Fibroblast of lung (primary cell): ENCODE data around the gene REEP5. TPM values are rescaled to one million over a fixed set of nuclear protein-coding genes. Genes with fewer than 3 reads are reported as not detected.

Experiments used
- DNase-seq, 2 donors: peaks; one replicate each; pipeline versions ENCODE4 v3.0.0 to v3.0.0-alpha.2; 2010; ENCODE audit warnings: low read depth in 2 of 2
- H2AFZ ChIP-seq: 2 replicates; pipeline ENCODE4 v1.5.1; 2012; ENCODE audit warnings: low read length, control low read depth, inconsistent platforms
- H3K27ac ChIP-seq: 2 replicates; pipeline ENCODE4 v1.5.1; 2011; ENCODE audit warnings: low read length, control low read depth; ENCODE audit not compliant: insufficient read depth
- H3K27me3 ChIP-seq: 2 replicates; pipeline ENCODE4 v1.5.1; 2011; ENCODE audit warnings: mild to moderate bottlenecking, low read length; ENCODE audit not compliant: control insufficient read depth, insufficient read depth
- H3K36me3 ChIP-seq: 2 replicates; pipeline ENCODE4 v1.5.1; 2011; ENCODE audit warnings: low read length; ENCODE audit not compliant: control insufficient read depth, insufficient read depth
- H3K4me1 ChIP-seq: 2 replicates; pipeline ENCODE4 v1.5.1; 2011; ENCODE audit warnings: low read length; ENCODE audit not compliant: control insufficient read depth, insufficient read depth; ENCODE audit errors: extremely low read depth
- H3K4me2 ChIP-seq: 2 replicates; pipeline ENCODE4 v1.5.1; 2011; ENCODE audit warnings: low read length, control low read depth; ENCODE audit not compliant: insufficient read depth; ENCODE audit errors: extremely low read depth
- H3K4me3 ChIP-seq, 4 experiments: fragments of 200-600 bp in 1 of 4; sonication (generic) in 1 of 4; replicated peaks in 1 of 4; 2 replicates each; pipeline ENCODE4 v1.5.1; 2011 to 2016; ENCODE audit warnings: low read length in 4 of 4, low read depth in 3 of 4, mild to moderate bottlenecking in 3 of 4, control low read depth in 2 of 4, inconsistent platforms in 1 of 4, mixed read lengths in 1 of 4; ENCODE audit not compliant: insufficient read depth in 1 of 4; ENCODE audit errors: control extremely low read depth in 1 of 4
- H3K79me2 ChIP-seq: 2 replicates; pipeline ENCODE4 v1.5.1; 2012; ENCODE audit warnings: mild to moderate bottlenecking, low read length, inconsistent platforms; ENCODE audit not compliant: control insufficient read depth, insufficient read depth
- H3K9ac ChIP-seq: 2 replicates; pipeline ENCODE4 v1.5.1; 2011; ENCODE audit warnings: mild to moderate bottlenecking, low read length, control low read depth; ENCODE audit not compliant: insufficient read depth
- H3K9me3 ChIP-seq: 2 replicates; pipeline ENCODE4 v1.5.1; 2012; ENCODE audit warnings: low read depth, low read length; ENCODE audit not compliant: control insufficient read depth, insufficient read depth
- H4K20me1 ChIP-seq: 2 replicates; pipeline ENCODE4 v1.5.1; 2011; ENCODE audit warnings: low read length; ENCODE audit not compliant: control insufficient read depth, insufficient read depth; ENCODE audit errors: extremely low read depth
- CTCF ChIP-seq, 2 donors: IDR thresholded peaks in 1 of 2; conservative IDR thresholded peaks in 1 of 2; 1 replicate in 1 of 2; 2 replicates in 1 of 2; pipeline ENCODE4 v1.5.1; 2011 to 2012; ENCODE audit warnings: low read length in 2 of 2, control low read depth in 1 of 2, inconsistent platforms in 1 of 2, low read depth in 1 of 2, mild to moderate bottlenecking in 1 of 2
- EZH2 ChIP-seq: IDR thresholded peaks from 2 replicates; pipeline ENCODE4 v1.5.1; 2012; ENCODE audit warnings: low read length, control low read depth, mild to moderate bottlenecking; ENCODE audit errors: missing control alignments
- polyA minus RNA-seq: library from RNA; depleted of rRNA, polyadenylated mRNA; stranded (reverse); fragments of >200 nt; gene quantifications from 2 replicates; pipeline ENCODE4 v1.2.3, GENCODE V29; 2011; ENCODE audit warnings: low replicate concordance
- polyA plus RNA-seq, 2 donors: library from polyadenylated mRNA; depleted of rRNA in 1 of 2; stranded (reverse) in 1 of 2; unstranded in 1 of 2; fragments of >200 nt; gene quantifications; 2 replicates each; pipeline ENCODE4 v1.2.1, GENCODE V29; 2011 to 2012; ENCODE audit warnings: missing spikeins in 1 of 2
- total RNA-seq: library from RNA; depleted of rRNA; stranded (reverse); fragments of >200 nt; gene quantifications from 2 replicates; pipeline ENCODE4 v1.2.1, GENCODE V29; 2014

REEP5 gene
- total RNA-seq (54.7 and 56.8 TPM in 2 replicates), polyA plus RNA-seq (105 and 111 TPM in 2 replicates), polyA minus RNA-seq (255 and 273 TPM in 2 replicates)
- 76.4 and 81.3 TPM in 2 replicates for polyA plus RNA-seq (2012)

DNA sequence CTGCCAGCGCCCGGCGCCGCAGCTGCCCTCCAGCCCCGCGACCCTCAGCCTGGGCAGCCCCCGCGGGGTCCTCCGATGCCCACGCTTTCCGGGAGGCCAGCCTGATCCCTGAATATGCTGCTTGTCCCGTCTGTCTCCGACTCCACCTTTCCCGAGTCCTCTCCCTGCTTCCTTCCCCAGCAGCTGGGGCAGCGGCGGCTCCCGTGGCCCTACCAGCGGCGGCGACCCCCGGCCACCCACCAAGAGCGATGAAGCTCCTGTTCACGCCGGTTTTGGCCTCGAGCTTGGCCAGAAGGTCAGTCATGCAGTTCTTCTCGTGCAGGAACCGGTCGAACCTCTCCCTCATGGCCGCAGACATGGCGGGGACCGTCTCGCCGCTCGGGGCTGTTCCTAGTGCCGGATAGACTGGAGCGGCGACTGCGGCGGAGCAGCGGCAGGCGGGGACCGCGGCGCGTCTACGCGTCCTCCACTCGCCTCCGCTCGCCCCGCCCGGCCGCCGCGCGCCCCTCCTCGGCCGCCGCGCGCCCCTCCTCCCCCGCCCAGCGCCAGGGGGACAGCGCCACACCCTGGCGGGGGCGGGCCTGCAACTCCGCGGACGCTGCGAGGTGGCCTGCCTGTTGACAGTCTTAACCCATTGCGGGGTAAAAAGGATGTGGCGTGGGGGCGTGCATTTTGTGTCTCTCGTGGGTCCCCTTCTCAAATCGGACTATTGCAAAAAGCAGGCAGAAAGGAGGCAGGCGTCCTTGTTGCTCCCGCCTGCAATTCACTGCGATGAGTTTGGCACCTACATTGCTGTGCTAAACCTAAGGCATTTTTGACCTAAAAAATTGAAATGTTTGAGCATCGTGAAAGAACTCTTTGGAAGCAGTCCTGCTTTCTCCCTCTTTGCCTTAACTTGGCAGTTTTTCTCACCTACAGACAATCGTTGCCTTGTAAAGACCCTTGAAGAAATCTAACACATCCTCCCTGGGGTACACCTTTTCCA is at the start of gene REEP5:
TSS of gene REEP5 (minus strand) at position 395 of the 985 bp plus-strand sequence. CDS start at position 358, 37 bp downstream.
- Histone ChIP-seq H3K9ac (peak within 1 kb of the TSS; percentile 93), H2AFZ (peak within 1 kb of the TSS; percentile 90), H3K79me2 (peaks cover 30% of the 10 kb centered on the region), H4K20me1 (no peaks in the 10 kb centered on the region), H3K27me3 (no peaks in the 10 kb centered on the region), H3K27ac (peak within 1 kb of the TSS; percentile 92), H3K4me3 (peak within 1 kb of the TSS; percentile 77 to 94 (median 87)), H3K36me3 (peaks cover 6% of the 10 kb centered on the region), H3K4me2 (peak within 1 kb of the TSS; percentile 98), H3K9me3 (no peaks in the 10 kb centered on the region), H3K4me1 (peaks cover 10% of the 10 kb centered on the region)
- TF ChIP-seq CTCF (conservative IDR thresholded peaks at IDR 0.05 in 1 of 2, IDR thresholded peaks at IDR 0.05 in 1 of 2; ENCODE audit: low read depth in 1 of 2, low read length in 2 of 2): peak; percentile 40 to 46
- TF ChIP-seq EZH2: no peak
- peak; percentile 68 to 71 for DNase-seq

DNA sequence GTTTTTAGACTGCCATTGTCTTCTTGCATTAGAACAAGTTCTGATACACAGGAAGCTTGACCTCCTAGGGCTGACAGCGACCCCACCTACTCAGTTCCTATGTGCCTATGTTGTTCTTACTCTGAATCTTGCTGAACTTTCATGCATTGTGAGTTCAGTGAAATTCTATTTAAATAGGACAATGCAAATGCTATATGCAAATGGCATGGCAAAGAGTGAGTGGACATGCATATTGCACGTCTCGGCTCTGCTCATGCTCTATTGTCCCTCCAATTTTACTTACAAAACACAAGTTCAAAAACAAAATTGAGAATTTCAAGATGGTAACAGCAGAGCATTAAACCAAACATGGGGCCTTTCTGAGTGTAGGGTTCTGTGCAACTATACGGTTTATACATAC is 49.2 kb upstream of the REEP5 start:
- TF ChIP-seq EZH2 (no peak), CTCF (conservative IDR thresholded peaks at IDR 0.05 in 1 of 2, IDR thresholded peaks at IDR 0.05 in 1 of 2; ENCODE audit: low read depth in 1 of 2, low read length in 2 of 2) (no peak)
- Histone ChIP-seq H3K27ac (no peak overlapping the region), H3K79me2 (no peaks in the 10 kb centered on the region), H2AFZ (no peak overlapping the region), H3K27me3 (no peaks in the 10 kb centered on the region), H3K4me2 (no peak overlapping the region), H4K20me1 (no peaks in the 10 kb centered on the region), H3K9ac (no peak overlapping the region), H3K9me3 (no peaks in the 10 kb centered on the region), H3K4me3 (no peak overlapping the region), H3K4me1 (peaks cover 2% of the 10 kb centered on the region), H3K36me3 (no peaks in the 10 kb centered on the region)
- no peak for DNase-seq

DNA sequence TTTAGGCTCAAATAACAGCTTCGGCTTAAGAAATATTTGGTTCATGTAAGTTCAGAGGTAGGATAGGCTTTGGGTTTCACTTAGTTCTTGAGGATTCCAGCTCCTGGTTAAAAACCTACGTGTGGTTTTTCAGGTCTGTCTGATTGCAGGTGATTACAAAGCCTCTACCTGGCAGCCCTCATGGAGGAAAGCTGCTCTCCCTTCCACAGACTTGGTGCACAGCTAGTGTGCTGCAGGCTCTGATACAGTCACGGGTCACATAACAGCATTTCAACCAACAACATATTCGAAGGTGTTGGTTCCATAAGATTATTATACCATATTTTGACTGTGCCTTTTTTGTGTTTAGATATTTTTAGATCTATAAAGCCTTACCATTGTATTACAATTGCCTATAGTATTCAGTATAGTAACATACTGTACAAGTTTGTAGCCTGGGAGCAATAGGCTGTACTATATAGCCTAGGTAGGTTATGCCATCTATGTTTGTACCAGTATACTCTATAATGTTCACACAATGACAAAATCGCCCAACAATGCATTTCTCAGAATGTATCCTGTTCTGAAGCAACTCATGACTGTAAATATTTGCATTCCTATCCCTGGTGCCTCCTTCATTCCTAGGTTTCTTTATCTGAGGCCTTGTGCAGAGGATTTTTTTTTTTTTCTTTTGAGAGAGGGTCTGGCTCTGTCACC is 46.5 kb upstream of the REEP5 start:
- no peak for DNase-seq
- H3K4me2 ChIP-seq: no peak overlapping the region

More for the DNA sequence above, 46.5 kb upstream of the REEP5 start:
- no peaks in the 10 kb centered on the region for H3K79me2 ChIP-seq
- no peaks in the 10 kb centered on the region for H3K4me1 ChIP-seq
- no peaks in the 10 kb centered on the region for H3K36me3 ChIP-seq
- H3K27me3 ChIP-seq: no peaks in the 10 kb centered on the region
- no peak overlapping the region for H2AFZ ChIP-seq
- H3K9me3 ChIP-seq: no peaks in the 10 kb centered on the region
- no peak overlapping the region for H3K4me3 ChIP-seq
- H3K9ac ChIP-seq: no peak overlapping the region
- H3K27ac ChIP-seq: no peak overlapping the region
- no peaks in the 10 kb centered on the region for H4K20me1 ChIP-seq
- TF ChIP-seq EZH2 (no peak), CTCF (conservative IDR thresholded peaks at IDR 0.05 in 1 of 2, IDR thresholded peaks at IDR 0.05 in 1 of 2; ENCODE audit: low read depth in 1 of 2, low read length in 2 of 2) (no peak)
